NCI-H1105 treated with DMSO at 0.1 percent for 48 hours (cell line): Measurements from ENCODE around the gene GAB4.
"Not testable (repeated sequence)": the region's sequence is repeated elsewhere in the genome, so short reads cannot be mapped to it uniquely, and the experiment has no call there.

Experiments
- DNase-seq: peaks from one replicate; lab custom pipeline; 2025; lab: John Stamatoyannopoulos, UW

GAB4 gene

GRCh38 chr22:16959345-16959930, 48.6 kb downstream of the GAB4 start:
- DNase-seq = no peak

DNA sequence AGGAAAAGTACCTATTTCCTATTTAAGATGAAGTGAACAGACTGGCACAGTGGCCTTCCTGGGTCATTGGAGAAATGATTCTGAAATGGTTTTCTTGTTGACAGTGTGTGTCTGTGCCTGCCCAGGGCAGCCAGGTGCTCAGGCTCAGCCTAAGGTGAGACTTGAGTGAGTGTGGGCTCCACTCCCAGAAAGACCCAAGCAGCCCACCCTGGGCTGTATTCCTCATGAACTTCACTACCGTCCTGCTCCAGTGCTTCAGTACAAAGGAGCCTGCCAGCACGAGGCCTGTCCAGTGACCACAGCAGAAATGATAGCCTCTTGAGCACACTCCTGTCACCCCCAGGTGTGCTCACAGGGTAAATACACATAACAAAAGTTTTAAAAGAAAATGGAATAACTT, 49.5 kb downstream of the GAB4 start:
- no peak for DNase-seq

DNA sequence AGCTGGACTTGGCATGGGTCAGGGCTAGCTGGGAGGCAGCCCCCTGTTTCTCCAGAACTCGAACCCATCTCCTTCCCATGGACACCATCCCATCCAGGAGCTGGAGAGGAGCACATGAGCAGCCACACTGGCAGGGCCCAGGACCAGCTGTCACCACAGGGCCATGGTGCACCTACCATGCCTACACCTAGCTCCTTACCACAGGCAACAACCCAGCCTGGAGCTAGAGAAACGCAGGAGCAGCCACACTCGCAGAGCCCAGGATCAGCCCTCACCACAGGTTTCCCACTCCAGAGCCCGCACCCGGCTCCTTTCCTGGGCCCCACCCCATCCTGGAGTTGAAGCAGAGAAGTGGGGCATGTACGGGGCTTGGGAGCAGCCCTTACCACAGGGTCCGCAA, 50.2 kb downstream of the GAB4 start:
- no peak for DNase-seq

GRCh38 chr22:16956290-16956689, 51.7 kb downstream of the GAB4 start:
- DNase-seq = no peak

GRCh38 chr22:16955678-16956210, 52.3 kb downstream of the GAB4 start:
- DNase-seq = peak; percentile 15

DNA sequence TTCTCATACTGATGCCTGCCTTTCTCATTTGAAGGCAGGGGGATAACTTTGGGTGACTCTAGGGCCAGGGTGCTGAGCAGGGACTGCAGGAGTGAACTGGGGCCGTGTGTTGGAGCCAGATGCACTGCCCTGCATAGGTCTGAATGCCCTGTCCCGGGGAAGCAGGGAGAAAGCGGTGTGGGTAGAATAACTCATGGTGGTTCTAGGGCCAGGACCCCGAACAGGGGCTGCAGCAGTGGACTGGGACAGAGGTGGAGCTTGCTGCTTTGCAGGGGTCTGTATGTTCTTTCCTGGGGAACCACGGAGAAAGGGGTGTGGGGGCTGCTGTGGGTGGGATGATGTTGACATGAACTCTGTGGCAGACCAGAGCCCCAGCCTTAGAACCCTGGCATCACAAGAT, 52.9 kb downstream of the GAB4 start:
- DNase-seq = no peak

DNA sequence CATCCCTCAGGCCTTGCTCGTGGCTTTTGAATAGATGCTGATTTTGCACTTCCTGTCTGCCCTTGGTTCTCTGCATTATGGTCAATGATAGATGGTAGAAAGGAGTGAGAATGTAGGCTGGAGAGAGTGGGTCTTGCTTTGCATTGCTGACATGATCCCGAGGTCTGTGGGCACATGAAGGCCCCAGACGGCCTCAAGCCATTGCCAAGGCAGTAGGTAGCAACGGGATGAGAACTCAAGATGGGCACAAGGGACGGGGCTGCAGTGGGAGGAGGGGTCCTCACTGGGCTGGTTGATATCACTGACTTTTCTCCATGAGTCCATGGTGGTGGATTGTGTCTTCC, 54.0 kb downstream of the GAB4 start:
- no peak for DNase-seq

- DNase-seq = no peak
Measured at GRCh38 chr22:16953206-16954059, 54.6 kb downstream of the GAB4 start.

DNA sequence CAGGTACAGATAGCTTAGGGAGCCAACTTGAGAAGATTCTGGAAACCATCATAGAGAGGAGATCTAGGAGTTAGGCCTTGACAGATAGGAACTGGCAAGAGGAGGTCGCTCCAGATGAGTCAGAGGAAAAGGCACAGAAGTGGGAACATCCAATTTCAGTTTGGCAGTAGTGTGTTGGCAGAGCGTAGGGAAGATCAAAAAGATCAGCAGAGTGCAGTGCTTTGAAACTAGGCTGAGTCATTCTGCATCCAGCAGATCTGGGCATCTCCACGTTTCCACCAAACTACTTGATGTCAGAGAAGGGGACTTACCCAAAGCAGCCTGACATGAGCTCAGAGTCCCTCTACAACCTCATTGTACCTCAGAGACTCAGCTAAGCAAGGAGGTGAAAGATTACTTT, 58.5 kb downstream of the GAB4 start:
- no peak for DNase-seq

DNA sequence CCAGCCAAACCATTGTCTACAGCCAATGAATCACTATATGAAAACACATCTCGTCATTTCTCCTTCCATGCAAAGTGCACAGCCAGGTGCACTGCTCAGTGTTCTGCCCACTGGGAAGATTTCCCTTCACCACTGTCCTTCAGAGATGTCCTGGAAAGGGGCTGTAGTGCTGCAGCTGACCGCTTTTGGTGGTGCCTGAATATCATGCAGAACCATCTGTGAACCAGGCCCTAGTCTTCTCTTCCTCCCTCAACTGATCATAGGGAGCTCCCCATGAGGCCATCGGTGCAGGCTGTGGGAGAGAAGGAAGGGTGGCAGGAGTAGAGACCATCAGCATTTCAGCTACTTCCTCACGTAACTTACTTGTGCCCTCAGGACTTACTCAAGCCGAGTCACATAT, 70.2 kb downstream of the GAB4 start:
- DNase-seq = no peak

DNA sequence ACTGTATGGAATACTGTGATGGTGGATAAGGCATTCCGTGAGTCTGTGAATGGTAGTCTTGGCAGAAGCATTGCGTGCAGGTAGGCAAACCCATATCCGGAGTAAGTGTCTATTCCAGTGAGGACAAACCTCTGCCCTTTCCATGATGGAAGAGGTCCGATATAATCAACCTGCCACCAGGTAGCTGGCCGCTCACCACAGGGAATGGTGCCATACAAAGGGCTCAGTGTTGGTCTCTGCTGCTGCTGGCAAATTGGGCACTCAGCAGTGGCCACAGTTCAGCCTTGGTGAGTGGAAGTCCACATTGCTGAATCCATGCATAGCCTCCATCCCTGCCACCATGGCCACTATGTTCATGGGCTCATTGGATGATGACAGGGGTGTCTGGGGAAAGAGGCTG, 70.8 kb downstream of the GAB4 start:
- DNase-seq = not testable (repeated sequence)

DNA sequence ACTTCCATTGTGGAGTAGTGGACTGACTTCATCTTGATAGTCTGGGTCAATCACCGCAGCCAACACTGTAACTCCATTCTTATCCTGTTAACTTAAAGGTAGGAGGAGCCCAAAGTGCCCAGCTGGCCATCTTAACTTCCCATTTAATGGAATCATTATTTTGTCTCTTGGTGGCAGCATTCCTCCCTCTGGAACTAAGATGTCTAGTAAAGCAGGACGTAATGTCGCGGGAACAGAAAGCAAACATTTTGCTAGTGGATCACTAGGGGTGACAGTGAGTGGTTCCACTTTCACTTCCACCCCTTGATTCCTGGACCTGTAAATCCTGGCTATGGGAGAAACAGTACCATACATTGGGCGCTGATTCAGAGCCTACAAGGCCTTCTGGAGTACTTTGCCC, 71.4 kb downstream of the GAB4 start:
- DNase-seq = no peak

GRCh38 chr22:16935209-16935608, 72.8 kb downstream of the GAB4 start:
- DNase-seq = no peak

GRCh38 chr22:16933291-16934282, 74.4 kb downstream of the GAB4 start:
- no peak for DNase-seq

DNA sequence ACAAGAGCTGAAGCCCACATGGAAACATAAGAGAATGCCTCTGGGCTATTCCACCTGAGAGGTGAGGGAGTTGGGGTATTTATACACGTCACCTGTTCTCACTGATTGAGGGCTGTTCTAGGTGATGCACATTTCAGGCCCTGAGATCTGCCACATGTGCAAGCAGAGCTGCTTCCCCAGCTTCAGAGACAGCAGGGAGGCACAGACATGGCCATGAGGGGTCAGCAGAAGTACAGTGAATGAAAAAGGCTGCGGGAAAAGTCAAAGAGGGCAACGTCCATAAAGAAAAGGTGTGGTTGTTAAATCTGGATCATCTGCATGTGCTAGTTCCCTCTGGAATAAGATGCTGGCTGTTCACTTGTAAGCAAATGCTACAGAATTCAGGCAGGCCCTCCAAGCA, 75.4 kb downstream of the GAB4 start:
- no peak for DNase-seq

GRCh38 chr22:16925407-16925966, 82.5 kb downstream of the GAB4 start:
- no peak for DNase-seq

DNA sequence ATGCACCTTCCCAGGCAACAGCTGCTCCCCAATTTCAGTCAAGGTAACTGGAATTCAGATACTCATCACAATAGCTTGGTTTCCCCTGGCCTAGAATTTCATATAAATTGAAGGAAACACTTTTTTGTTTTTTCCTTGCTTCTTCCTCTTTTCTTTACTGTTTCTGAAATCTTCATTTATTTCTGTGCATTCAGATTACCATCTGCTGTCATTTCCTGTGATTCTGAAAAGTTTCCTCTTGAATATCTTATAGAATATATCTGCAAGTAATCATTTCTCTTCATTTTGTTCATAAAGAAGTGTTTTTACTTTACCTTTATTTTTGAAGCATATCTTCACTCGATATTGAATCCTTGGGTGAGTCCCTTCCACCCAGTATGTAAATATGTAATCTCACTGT, 85.3 kb downstream of the GAB4 start:
- DNase-seq = no peak

- DNase-seq = no peak
Measured at GRCh38 chr22:16922076-16922475, 85.9 kb downstream of the GAB4 start.

DNA sequence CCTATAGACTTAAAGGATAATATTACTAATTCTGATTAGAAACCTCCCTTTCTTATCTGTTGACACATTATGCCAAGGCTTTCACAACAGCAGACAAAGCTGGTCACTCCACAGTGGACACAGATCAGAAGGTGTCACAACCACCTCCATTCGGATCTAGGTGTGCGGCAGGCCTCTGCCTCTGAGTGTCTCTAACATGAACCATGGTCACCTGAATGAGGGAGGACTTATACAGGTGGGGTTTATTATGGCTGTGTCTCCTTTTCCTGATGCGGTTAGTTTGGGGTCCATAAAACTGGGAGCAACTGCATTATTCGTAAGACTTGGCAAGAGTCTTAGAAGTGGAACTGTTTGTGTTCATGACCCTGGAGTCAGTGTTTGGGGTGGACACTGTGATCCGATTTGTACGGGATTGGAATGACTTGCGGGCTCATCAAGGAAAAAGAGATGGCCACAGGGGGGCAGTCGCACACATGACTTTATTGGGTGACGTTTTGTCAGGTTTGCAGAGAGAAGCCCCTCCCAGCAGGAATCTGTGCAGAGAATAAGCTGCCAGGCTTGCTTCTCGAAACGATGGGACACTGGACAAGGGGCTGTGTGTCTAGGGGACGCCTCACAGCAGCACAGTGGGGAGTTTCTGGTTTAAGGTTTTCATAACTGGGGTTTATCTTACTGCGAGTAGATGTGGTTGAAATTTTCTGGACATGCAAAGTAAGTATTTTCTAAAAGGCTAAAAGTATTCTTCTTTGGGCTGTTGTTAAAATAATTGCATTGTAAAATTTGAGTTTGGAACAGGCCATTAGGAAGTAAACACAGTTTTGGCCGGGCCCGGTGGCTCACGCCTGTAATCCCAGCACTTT, 90.6 kb downstream of the GAB4 start:
- peak; percentile 56 for DNase-seq

- DNase-seq = no peak
Measured at GRCh38 chr22:16915701-16916100, 92.3 kb downstream of the GAB4 start.

DNA sequence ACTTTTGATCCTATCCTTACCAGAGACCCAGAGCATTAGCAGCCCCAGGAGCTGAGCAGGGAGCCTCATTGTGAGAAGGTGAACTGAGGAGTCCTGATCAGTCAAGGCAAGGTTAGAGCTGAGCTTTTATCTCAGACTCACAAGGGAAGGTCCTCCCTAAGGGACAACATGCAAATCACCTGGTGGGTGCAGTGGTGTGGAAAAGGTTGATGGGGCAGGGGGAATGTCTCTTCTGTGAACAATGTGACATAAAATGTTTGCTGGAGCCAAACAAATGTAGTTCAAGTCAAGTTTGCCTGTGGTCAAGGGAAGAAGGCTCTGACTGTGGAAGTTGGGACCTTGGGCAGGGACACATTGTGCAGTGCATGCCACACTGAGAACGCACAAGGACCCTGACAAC, 93.1 kb downstream of the GAB4 start:
- not testable (repeated sequence) for DNase-seq
